HEK293 (cell line): ENCODE results near the gene CSNK1A1.
A peak's percentile ranks its signal among the peaks of the same experiment; 100 is the strongest.

ENCODE experiments used
- CTCF ChIA-PET: fragments of 350-600 bp; formaldehyde crosslinking; extraction: SDS; loops from one replicate; lab custom pipeline; 2021; ENCODE audit warnings: antibody characterized with exemption; lab: Yijun Ruan, JAX
- POLR2A ChIA-PET: fragments of 300-600 bp; formaldehyde crosslinking; extraction: SDS; loops from one replicate; lab custom pipeline; 2020; ENCODE audit warnings: antibody characterized with exemption, inconsistent platforms; lab: Yijun Ruan, JAX
- H3K27ac ChIP-seq: fragments of 200-500 bp; sonication (Bioruptor generic); 2 replicates; pipeline ENCODE4 v1.5.1; 2014; ENCODE audit warnings: low read depth, low read length, control low read depth, inconsistent platforms; ENCODE audit errors: extremely low read depth
- H3K36me3 ChIP-seq, 2 experiments: fragments of 200-500 bp in 1 of 2; sonication (Bioruptor generic) in 1 of 2; 1 replicate in 1 of 2; 2 replicates in 1 of 2; pipeline ENCODE4 v1.5.1; 2014 to 2017; ENCODE audit warnings: inconsistent platforms in 2 of 2, low read length in 2 of 2; ENCODE audit not compliant: control insufficient read depth in 2 of 2, insufficient read depth in 1 of 2
- H3K4me1 ChIP-seq: fragments of 200-500 bp; sonication (Bioruptor generic); 2 replicates; pipeline ENCODE4 v1.5.1; 2014; ENCODE audit warnings: mild to moderate bottlenecking, low read length, inconsistent platforms; ENCODE audit not compliant: control insufficient read depth, insufficient read depth
- H3K4me3 ChIP-seq: 2 replicates; pipeline ENCODE4 v1.5.1; 2011; ENCODE audit warnings: low read depth, mild to moderate bottlenecking, control low read depth, low read length, moderate library complexity
- H3K9me3 ChIP-seq: fragments of 200-500 bp; sonication (Bioruptor generic); 2 replicates; pipeline ENCODE4 v1.5.1; 2014; ENCODE audit warnings: low read depth, low read length, inconsistent platforms; ENCODE audit not compliant: control insufficient read depth, insufficient read depth
- BCL11A ChIP-seq: fragments of 450-650 bp; formaldehyde crosslinking; IDR thresholded peaks from 2 replicates; pipeline ENCODE4 v1.5.1; 2016; ENCODE audit warnings: low read depth, missing biosample characterization, missing genetic modification characterization
- EGR2 ChIP-seq: fragments of 450-650 bp; formaldehyde crosslinking; IDR thresholded peaks from 2 replicates; pipeline ENCODE4 v1.5.1; 2016; ENCODE audit warnings: low read depth, missing biosample characterization, missing genetic modification characterization
- HOXD13 ChIP-seq: sonication (generic); formaldehyde crosslinking; IDR thresholded peaks from 2 replicates; pipeline ENCODE4 v1.8.0; 2022; ENCODE audit warnings: missing genetic modification reagents, borderline replicate concordance
- KLF16 ChIP-seq: fragments of 450-650 bp; formaldehyde crosslinking; IDR thresholded peaks from 2 replicates; pipeline ENCODE4 v1.5.1; 2017; ENCODE audit warnings: missing biosample characterization, missing genetic modification characterization
- KLF7 ChIP-seq: fragments of 450-650 bp; formaldehyde crosslinking; IDR thresholded peaks from 2 replicates; pipeline ENCODE4 v1.5.1; 2016; ENCODE audit warnings: missing biosample characterization, missing genetic modification characterization, borderline replicate concordance
- REPIN1 ChIP-seq: fragments of 450-650 bp; formaldehyde crosslinking; IDR thresholded peaks from 2 replicates; pipeline ENCODE4 v1.5.1; 2017; ENCODE audit warnings: missing biosample characterization, missing genetic modification characterization, low read depth
- ZEB2 ChIP-seq: fragments of 450-650 bp; formaldehyde crosslinking; IDR thresholded peaks from 2 replicates; pipeline ENCODE4 v1.5.1; 2016; ENCODE audit warnings: missing biosample characterization, missing genetic modification characterization
- ZIC2 ChIP-seq: fragments of 450-650 bp; formaldehyde crosslinking; IDR thresholded peaks from 2 replicates; pipeline ENCODE4 v1.5.1; 2016; ENCODE audit warnings: missing biosample characterization, missing genetic modification characterization
- ZNF2 ChIP-seq: fragments of 450-650 bp; formaldehyde crosslinking; IDR thresholded peaks from 2 replicates; pipeline ENCODE4 v1.5.1; 2016; ENCODE audit warnings: missing biosample characterization, missing genetic modification characterization
- ZNF24 ChIP-seq: fragments of 450-650 bp; formaldehyde crosslinking; IDR thresholded peaks from 2 replicates; pipeline ENCODE4 v1.5.1; 2016; ENCODE audit warnings: missing biosample characterization, missing genetic modification characterization
- ZNF341 ChIP-seq: fragments of 450-650 bp; formaldehyde crosslinking; IDR thresholded peaks from 2 replicates; pipeline ENCODE4; 2016; ENCODE audit warnings: low read depth, missing biosample characterization, missing genetic modification characterization
- ZNF354C ChIP-seq: fragments of 450-650 bp; formaldehyde crosslinking; IDR thresholded peaks from 2 replicates; pipeline ENCODE4 v1.5.1; 2016; ENCODE audit warnings: missing biosample characterization, missing genetic modification characterization, low read depth, borderline replicate concordance
- ZNF623 ChIP-seq: fragments of 450-650 bp; formaldehyde crosslinking; IDR thresholded peaks from 2 replicates; pipeline ENCODE4 v1.5.1; 2016; ENCODE audit warnings: missing biosample characterization, missing genetic modification characterization
- ZNF624 ChIP-seq: fragments of 450-650 bp; formaldehyde crosslinking; IDR thresholded peaks from 2 replicates; pipeline ENCODE4 v1.5.1; 2017; ENCODE audit warnings: missing biosample characterization, missing genetic modification characterization
- ZNF670 ChIP-seq: fragments of 450-650 bp; formaldehyde crosslinking; IDR thresholded peaks from 2 replicates; pipeline ENCODE4 v1.5.1; 2016; ENCODE audit warnings: missing biosample characterization, missing genetic modification characterization, low read depth
- ZNF785 ChIP-seq: fragments of 450-650 bp; formaldehyde crosslinking; IDR thresholded peaks from 2 replicates; pipeline ENCODE4 v1.5.1; 2016; ENCODE audit warnings: missing biosample characterization, missing genetic modification characterization
- ZNF791 ChIP-seq: fragments of 450-650 bp; formaldehyde crosslinking; IDR thresholded peaks from 2 replicates; pipeline ENCODE4 v1.5.1; 2016; ENCODE audit warnings: missing biosample characterization, missing genetic modification characterization
- TF ChIP-seq, protein P1 (sequence below): fragments of 450-650 bp; formaldehyde crosslinking; IDR thresholded peaks from 2 replicates; pipeline ENCODE4 v1.5.1; 2016; ENCODE audit warnings: missing biosample characterization, missing genetic modification characterization
- TF ChIP-seq, protein P2 (sequence below): fragments of 450-650 bp; formaldehyde crosslinking; IDR thresholded peaks from 2 replicates; pipeline ENCODE4 v1.5.1; 2017; ENCODE audit warnings: missing biosample characterization, missing genetic modification characterization
- TF ChIP-seq, protein P3 (sequence below): fragments of 450-650 bp; formaldehyde crosslinking; IDR thresholded peaks from 2 replicates; pipeline ENCODE4 v1.5.1; 2016; ENCODE audit warnings: missing biosample characterization, missing genetic modification characterization
- TF ChIP-seq, protein P4 (sequence below): fragments of 450-650 bp; formaldehyde crosslinking; IDR thresholded peaks from 2 replicates; pipeline ENCODE4 v1.5.1; 2017; ENCODE audit warnings: missing biosample characterization, missing genetic modification characterization
- TF ChIP-seq, protein P5 (sequence below): fragments of 450-650 bp; formaldehyde crosslinking; IDR thresholded peaks from 2 replicates; pipeline ENCODE4 v1.5.1; 2016; ENCODE audit warnings: missing biosample characterization, missing genetic modification characterization

The CSNK1A1 gene

DNA sequence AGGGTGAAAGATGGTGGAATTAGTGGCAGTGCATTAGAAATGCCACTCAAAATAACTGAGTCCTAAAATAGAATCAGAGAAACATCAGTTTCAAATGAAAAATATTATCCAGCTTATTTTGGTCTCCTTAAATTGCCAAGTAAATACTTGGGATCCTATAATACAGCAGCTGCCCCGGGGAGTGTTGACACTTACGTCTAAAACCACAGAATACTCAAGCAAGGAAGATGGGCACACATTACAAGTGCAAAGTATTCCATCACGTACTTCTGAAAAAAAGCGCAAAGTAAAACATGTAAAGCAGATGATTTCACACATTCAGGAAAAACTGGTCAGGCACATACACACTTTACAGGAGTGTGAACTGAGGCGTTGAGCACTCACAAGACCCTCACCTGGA is 27.7 kb upstream of the CSNK1A1 start:
- no peaks in the 10 kb centered on the region for H3K9me3 ChIP-seq
- no peak overlapping the region for H3K4me3 ChIP-seq
- H3K27ac ChIP-seq, result no peak overlapping the region
- H3K4me1 ChIP-seq, result peaks cover 4% of the 10 kb centered on the region
- H3K36me3 ChIP-seq, result no peaks in the 10 kb centered on the region
- CTCF ChIA-PET, result interaction anchor here (0.6 to 3.5 kb wide), 5 partner anchors 8 to 438 kb away, joined by 3 to 17 read pairs (median 3); no protein-coding TSS in a partner anchor
- POLR2A ChIA-PET, result no interaction called here
- TF ChIP-seq, protein P1, sequence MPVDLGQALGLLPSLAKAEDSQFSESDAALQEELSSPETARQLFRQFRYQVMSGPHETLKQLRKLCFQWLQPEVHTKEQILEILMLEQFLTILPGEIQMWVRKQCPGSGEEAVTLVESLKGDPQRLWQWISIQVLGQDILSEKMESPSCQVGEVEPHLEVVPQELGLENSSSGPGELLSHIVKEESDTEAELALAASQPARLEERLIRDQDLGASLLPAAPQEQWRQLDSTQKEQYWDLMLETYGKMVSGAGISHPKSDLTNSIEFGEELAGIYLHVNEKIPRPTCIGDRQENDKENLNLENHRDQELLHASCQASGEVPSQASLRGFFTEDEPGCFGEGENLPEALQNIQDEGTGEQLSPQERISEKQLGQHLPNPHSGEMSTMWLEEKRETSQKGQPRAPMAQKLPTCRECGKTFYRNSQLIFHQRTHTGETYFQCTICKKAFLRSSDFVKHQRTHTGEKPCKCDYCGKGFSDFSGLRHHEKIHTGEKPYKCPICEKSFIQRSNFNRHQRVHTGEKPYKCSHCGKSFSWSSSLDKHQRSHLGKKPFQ (tag by site-specific recombination), result peak; percentile 33; the same call in 1 of the 2 replicates
- TF ChIP-seq, protein P2, sequence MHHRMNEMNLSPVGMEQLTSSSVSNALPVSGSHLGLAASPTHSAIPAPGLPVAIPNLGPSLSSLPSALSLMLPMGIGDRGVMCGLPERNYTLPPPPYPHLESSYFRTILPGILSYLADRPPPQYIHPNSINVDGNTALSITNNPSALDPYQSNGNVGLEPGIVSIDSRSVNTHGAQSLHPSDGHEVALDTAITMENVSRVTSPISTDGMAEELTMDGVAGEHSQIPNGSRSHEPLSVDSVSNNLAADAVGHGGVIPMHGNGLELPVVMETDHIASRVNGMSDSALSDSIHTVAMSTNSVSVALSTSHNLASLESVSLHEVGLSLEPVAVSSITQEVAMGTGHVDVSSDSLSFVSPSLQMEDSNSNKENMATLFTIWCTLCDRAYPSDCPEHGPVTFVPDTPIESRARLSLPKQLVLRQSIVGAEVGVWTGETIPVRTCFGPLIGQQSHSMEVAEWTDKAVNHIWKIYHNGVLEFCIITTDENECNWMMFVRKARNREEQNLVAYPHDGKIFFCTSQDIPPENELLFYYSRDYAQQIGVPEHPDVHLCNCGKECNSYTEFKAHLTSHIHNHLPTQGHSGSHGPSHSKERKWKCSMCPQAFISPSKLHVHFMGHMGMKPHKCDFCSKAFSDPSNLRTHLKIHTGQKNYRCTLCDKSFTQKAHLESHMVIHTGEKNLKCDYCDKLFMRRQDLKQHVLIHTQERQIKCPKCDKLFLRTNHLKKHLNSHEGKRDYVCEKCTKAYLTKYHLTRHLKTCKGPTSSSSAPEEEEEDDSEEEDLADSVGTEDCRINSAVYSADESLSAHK (tag by site-specific recombination), result no peak

DNA sequence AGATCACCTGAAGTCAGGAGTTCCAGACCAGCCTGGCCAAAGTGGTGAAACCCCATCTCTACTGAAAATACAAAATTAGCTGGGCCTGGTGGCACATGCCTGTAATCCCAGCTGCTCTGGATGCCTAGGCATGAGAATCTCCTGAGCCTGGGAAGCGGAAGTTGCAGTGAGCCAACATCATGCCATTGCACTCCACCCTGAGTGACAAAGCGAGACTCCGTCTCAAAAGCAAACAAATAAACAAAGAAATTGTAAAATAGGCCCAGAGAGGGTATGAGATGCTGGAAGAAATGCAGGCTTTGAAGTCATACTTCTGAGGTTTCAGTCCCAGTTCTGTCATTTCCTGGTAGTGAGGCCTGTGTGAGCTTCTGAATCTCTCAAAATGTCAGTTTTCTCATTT is 24.8 kb upstream of the CSNK1A1 start:
- no peaks in the 10 kb centered on the region for H3K36me3 ChIP-seq
- POLR2A ChIA-PET, result no interaction called here
- H3K9me3 ChIP-seq, result no peaks in the 10 kb centered on the region
- CTCF ChIA-PET, result interaction anchor here (0.6 to 2.0 kb wide), 4 partner anchors 11 to 434 kb away, joined by 3 to 8 read pairs (median 5); no protein-coding TSS in a partner anchor
- no peak for TF ChIP-seq ZNF791 (tag by site-specific recombination)
- TF ChIP-seq, protein P3, sequence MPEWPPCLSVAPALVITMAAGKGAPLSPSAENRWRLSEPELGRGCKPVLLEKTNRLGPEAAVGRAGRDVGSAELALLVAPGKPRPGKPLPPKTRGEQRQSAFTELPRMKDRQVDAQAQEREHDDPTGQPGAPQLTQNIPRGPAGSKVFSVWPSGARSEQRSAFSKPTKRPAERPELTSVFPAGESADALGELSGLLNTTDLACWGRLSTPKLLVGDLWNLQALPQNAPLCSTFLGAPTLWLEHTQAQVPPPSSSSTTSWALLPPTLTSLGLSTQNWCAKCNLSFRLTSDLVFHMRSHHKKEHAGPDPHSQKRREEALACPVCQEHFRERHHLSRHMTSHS (tag by site-specific recombination), result no peak
- TF ChIP-seq HOXD13 (CRISPR knock-in tag), result no peak
- no peak for TF ChIP-seq ZNF354C
- no peak for TF ChIP-seq REPIN1
- TF ChIP-seq ZNF624 (tag by site-specific recombination), result no peak
- TF ChIP-seq ZIC2 (tag by site-specific recombination), result no peak
- TF ChIP-seq, protein P4, sequence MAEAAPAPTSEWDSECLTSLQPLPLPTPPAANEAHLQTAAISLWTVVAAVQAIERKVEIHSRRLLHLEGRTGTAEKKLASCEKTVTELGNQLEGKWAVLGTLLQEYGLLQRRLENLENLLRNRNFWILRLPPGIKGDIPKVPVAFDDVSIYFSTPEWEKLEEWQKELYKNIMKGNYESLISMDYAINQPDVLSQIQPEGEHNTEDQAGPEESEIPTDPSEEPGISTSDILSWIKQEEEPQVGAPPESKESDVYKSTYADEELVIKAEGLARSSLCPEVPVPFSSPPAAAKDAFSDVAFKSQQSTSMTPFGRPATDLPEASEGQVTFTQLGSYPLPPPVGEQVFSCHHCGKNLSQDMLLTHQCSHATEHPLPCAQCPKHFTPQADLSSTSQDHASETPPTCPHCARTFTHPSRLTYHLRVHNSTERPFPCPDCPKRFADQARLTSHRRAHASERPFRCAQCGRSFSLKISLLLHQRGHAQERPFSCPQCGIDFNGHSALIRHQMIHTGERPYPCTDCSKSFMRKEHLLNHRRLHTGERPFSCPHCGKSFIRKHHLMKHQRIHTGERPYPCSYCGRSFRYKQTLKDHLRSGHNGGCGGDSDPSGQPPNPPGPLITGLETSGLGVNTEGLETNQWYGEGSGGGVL (tag by site-specific recombination), result no peak
- TF ChIP-seq ZNF2 (tag by site-specific recombination), result no peak
- no peak for TF ChIP-seq KLF7 (tag by site-specific recombination)
- TF ChIP-seq ZEB2 (tag by site-specific recombination), result no peak
- no peak for TF ChIP-seq ZNF785
- TF ChIP-seq ZNF24 (tag by site-specific recombination), result no peak
- TF ChIP-seq, all 188 proteins: peak for 0
- Histone ChIP-seq H3K4me3 (no peak overlapping the region), H3K4me1 (no peaks in the 10 kb centered on the region), H3K27ac (no peak overlapping the region)

DNA sequence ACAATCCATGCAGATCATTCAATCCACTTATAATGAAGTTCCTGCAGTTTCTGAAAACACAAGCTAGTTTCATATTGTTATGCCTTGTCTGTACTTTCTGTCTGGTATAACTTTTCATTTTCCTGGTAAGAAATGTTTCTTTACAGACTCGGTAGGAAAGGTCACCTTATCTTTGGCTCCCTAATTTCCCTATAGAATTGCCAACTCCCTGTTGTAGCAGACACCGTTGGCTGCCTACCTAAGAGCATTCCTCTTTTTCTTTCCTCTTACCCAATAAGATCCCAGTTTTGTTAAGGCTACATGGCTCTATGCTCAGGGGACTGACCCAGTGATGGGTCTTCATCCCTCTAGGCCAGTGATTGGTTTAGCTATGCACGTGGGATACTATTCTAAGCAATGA is 23.9 kb upstream of the CSNK1A1 start:
- ChIA-PET CTCF (interaction anchor here (0.6 to 1.9 kb wide), 4 partner anchors 25 to 189 kb away, joined by 3 to 8 read pairs (median 4); no protein-coding TSS in a partner anchor), POLR2A (interaction anchor here (0.5 kb wide), 1 partner anchor 139 kb away, joined by 3 read pairs; no protein-coding TSS in a partner anchor)
- Histone ChIP-seq H3K9me3 (no peaks in the 10 kb centered on the region), H3K27ac (no peak overlapping the region), H3K4me3 (no peak overlapping the region), H3K4me1 (no peaks in the 10 kb centered on the region), H3K36me3 (no peaks in the 10 kb centered on the region)
- TF ChIP-seq KLF16 (tag by site-specific recombination) (no peak), ZNF341 (tag by site-specific recombination) (no peak), ZNF623 (tag by site-specific recombination) (no peak), EGR2 (tag by site-specific recombination) (no peak), ZNF670 (no peak), BCL11A (tag by site-specific recombination) (no peak)
- TF ChIP-seq, protein P5, sequence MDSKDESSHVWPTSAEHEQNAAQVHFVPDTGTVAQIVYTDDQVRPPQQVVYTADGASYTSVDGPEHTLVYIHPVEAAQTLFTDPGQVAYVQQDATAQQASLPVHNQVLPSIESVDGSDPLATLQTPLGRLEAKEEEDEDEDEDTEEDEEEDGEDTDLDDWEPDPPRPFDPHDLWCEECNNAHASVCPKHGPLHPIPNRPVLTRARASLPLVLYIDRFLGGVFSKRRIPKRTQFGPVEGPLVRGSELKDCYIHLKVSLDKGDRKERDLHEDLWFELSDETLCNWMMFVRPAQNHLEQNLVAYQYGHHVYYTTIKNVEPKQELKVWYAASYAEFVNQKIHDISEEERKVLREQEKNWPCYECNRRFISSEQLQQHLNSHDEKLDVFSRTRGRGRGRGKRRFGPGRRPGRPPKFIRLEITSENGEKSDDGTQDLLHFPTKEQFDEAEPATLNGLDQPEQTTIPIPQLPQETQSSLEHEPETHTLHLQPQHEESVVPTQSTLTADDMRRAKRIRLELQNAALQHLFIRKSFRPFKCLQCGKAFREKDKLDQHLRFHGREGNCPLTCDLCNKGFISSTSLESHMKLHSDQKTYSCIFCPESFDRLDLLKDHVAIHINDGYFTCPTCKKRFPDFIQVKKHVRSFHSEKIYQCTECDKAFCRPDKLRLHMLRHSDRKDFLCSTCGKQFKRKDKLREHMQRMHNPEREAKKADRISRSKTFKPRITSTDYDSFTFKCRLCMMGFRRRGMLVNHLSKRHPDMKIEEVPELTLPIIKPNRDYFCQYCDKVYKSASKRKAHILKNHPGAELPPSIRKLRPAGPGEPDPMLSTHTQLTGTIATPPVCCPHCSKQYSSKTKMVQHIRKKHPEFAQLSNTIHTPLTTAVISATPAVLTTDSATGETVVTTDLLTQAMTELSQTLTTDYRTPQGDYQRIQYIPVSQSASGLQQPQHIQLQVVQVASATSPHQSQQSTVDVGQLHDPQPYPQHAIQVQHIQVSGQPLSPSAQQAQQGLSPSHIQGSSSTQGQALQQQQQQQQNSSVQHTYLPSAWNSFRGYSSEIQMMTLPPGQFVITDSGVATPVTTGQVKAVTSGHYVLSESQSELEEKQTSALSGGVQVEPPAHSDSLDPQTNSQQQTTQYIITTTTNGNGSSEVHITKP (tag by site-specific recombination), result no peak
